Fibroblast of villous mesenchyme (primary cell): ENCODE data around the gene MGST3. TPM values are rescaled to one million over a fixed set of nuclear protein-coding genes. Genes with fewer than 3 reads are reported as not detected.
"Not testable (repeated sequence)": the region's sequence is repeated elsewhere in the genome, so short reads cannot be mapped to it uniquely, and the experiment has no call there.

Experiments used
- DNase-seq: peaks from one replicate; pipeline ENCODE4 v3.0.0-alpha.2; 2010; ENCODE audit warnings: low read depth
- H3K4me3 ChIP-seq: 2 replicates; pipeline ENCODE4 v1.5.1; 2011; ENCODE audit warnings: low read depth, mild to moderate bottlenecking, low read length
- total RNA-seq: library from RNA; depleted of rRNA; stranded (reverse); fragments of >200 nt; gene quantifications from 2 replicates; pipeline ENCODE4 v1.2.3, GENCODE V29; 2012
- TF ChIP-seq, protein P1 (sequence below): IDR thresholded peaks from 2 replicates; pipeline ENCODE4 v1.5.1; 2012; ENCODE audit warnings: low read depth, mild to moderate bottlenecking, low read length; ENCODE audit not compliant: insufficient read depth

The MGST3 gene
- total RNA-seq, 1 donor = 126 TPM

DNA sequence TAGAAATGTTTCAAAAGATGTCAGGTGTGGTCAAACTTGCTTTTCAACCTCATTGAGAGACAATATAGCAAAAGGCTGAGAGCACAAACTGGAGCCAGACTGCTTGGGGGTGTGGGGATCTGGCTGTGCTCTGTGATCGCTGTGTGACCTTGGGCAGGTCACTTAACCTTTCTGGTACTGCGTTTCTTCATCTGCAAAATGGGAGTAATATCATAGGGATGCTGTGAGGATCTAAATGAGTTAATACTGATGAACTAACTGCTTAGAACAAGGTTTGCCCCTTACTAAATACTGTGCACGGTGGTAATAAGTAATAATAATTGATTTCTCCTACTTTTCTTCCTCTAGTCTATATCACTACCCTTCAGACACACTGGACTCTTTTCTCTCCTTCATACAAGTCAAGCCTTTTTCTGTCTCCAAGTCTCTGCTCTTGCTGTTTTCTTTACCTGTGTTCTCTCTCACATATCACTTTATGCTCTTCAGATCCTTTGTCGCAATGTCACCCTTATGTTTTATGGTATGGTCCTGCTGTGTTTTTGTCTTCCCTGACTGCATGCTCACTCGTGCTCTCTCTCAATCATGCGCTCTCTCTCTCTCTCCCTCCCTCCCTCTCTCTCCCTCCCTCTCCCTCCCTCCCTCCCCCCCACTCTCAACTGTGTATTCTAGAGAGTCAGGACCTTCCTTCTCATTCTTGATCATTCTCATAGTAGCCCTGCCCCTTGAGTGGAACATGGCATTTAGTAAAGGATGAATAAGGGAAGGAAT lies 3.3 kb downstream of the MGST3 start:
- no peak overlapping the region for H3K4me3 ChIP-seq
- no peak for DNase-seq
- TF ChIP-seq, protein P1, sequence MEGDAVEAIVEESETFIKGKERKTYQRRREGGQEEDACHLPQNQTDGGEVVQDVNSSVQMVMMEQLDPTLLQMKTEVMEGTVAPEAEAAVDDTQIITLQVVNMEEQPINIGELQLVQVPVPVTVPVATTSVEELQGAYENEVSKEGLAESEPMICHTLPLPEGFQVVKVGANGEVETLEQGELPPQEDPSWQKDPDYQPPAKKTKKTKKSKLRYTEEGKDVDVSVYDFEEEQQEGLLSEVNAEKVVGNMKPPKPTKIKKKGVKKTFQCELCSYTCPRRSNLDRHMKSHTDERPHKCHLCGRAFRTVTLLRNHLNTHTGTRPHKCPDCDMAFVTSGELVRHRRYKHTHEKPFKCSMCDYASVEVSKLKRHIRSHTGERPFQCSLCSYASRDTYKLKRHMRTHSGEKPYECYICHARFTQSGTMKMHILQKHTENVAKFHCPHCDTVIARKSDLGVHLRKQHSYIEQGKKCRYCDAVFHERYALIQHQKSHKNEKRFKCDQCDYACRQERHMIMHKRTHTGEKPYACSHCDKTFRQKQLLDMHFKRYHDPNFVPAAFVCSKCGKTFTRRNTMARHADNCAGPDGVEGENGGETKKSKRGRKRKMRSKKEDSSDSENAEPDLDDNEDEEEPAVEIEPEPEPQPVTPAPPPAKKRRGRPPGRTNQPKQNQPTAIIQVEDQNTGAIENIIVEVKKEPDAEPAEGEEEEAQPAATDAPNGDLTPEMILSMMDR = no peak

GRCh38 chr1:165635329-165635728 lies 4.3 kb downstream of the MGST3 start:
- no peak overlapping the region for H3K4me3 ChIP-seq
- TF ChIP-seq, protein P1 = no peak
- DNase-seq = no peak

- H3K4me3 ChIP-seq = no peak overlapping the region
- no peak for DNase-seq
- TF ChIP-seq, protein P1 = no peak
These were observed 4.8 kb downstream of the MGST3 start for GRCh38 chr1:165635823-165636222.

DNA sequence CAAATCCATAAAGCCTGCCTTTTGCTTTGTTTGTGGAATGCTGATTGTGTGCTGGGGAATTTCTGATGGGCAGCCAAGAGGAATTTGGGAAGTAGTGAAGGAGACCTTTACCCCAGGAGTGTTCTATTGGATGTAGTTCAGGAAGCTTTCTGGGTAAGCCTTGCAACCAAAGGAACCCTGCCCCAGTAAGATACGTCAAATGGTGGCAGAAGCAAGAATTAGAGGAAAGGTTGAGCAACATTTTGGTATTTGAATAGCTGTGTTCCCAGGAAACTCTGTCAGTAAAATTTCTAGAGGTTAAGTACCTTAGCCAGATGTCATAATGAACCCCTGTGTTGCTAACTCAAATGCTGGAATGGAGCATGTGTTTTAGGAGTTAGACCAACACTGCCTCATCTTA lies 6.4 kb downstream of the MGST3 start:
- TF ChIP-seq, protein P1 = no peak
- no peak overlapping the region for H3K4me3 ChIP-seq
- peak; percentile 92 for DNase-seq

GRCh38 chr1:165638211-165638610 lies 7.2 kb downstream of the MGST3 start:
- not testable (repeated sequence) for DNase-seq, H3K4me3 ChIP-seq

DNA sequence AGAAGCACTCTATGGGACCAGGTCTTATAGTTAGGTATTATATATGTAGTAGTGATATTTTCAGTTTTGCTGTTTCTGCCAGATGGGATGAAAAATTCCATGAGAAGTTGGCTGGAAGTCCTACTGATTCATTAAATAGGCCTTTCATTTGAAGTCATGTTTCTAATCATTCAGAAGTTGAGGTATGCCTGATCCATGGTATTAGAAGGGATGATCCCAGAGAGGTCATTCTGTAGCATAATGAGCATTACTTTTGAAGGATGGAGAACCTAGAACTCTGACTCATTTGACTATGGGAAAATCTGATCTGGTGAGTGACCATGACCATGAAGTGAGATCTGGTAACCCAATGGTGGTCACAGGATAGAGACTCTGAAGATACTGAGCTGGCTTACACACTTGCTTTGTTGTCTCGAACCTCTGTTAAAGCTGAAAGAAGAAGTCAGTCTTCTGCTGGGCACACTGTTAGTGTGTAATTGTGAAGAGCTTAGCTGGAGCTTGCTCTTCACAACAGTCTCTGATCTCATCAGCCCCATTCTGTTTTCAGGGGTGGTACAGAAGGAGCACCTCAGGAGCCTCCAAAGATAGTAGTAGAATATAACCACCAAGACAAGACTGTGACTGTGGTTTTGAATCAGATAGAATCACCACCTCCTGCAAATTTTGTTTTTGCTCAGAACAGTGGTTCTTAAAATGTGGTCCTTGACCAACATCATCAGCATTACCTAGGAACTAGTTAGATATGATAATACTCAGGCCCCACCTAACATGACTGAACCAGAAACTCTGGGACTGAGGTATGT lies 9.0 kb downstream of the MGST3 start:
- TF ChIP-seq, protein P1 = no peak
- H3K4me3 ChIP-seq = no peak overlapping the region
- no peak for DNase-seq

GRCh38 chr1:165641231-165641987 lies 10.4 kb downstream of the MGST3 start:
- no peak for DNase-seq
- TF ChIP-seq, protein P1 = no peak
- no peak overlapping the region for H3K4me3 ChIP-seq
